Astrocyte (in vitro differentiated cells and primary cell): ENCODE results near the gene SLC9A9. TPM values are rescaled to one million over a fixed set of nuclear protein-coding genes. Genes with fewer than 3 reads are reported as not detected.

Source experiments
- DNase-seq: peaks from one replicate; pipeline ENCODE4 v3.0.0-alpha.2; 2010; ENCODE audit warnings: low read depth
- FAIRE-seq: peaks from 2 replicates; lab custom pipeline; 2011; peaks lifted over from hg19 to GRCh38; lab: Jason Lieb, UNC
- H2AFZ ChIP-seq: 2 replicates; pipeline ENCODE4 v1.6.0; 2012; ENCODE audit warnings: low read depth, low read length, inconsistent platforms
- H3K27ac ChIP-seq: 2 replicates; pipeline ENCODE4 v1.5.1; 2011; ENCODE audit warnings: low read depth, low read length, inconsistent platforms
- H3K27me3 ChIP-seq: 2 replicates; pipeline ENCODE4 v1.6.0; 2011; ENCODE audit warnings: low read length, inconsistent platforms; ENCODE audit not compliant: insufficient read depth
- H3K36me3 ChIP-seq: 2 replicates; pipeline ENCODE4 v1.5.1; 2011; ENCODE audit warnings: low read length, inconsistent platforms; ENCODE audit not compliant: insufficient read depth
- H3K4me1 ChIP-seq: 2 replicates; pipeline ENCODE4 v1.5.1; 2011; ENCODE audit warnings: low read length, inconsistent platforms; ENCODE audit not compliant: insufficient read depth
- H3K4me2 ChIP-seq: 2 replicates; pipeline ENCODE4 v1.6.0; 2012; ENCODE audit warnings: low read length, inconsistent platforms
- H3K4me3 ChIP-seq: 2 replicates; pipeline ENCODE4 v1.5.1; 2011; ENCODE audit warnings: low read depth, mild to moderate bottlenecking, low read length, inconsistent platforms; ENCODE audit not compliant: insufficient read depth
- H3K79me2 ChIP-seq: 2 replicates; pipeline ENCODE4 v1.6.0; 2012; ENCODE audit warnings: mild to moderate bottlenecking, low read length, inconsistent platforms; ENCODE audit not compliant: insufficient read depth
- H3K9ac ChIP-seq: 2 replicates; pipeline ENCODE4 v1.6.0; 2012; ENCODE audit warnings: mild to moderate bottlenecking, low read length, inconsistent platforms
- H3K9me3 ChIP-seq: 2 replicates; pipeline ENCODE4 v1.5.1; 2012; ENCODE audit warnings: low read depth, mild to moderate bottlenecking, low read length, inconsistent platforms; ENCODE audit not compliant: insufficient read depth
- H4K20me1 ChIP-seq: 2 replicates; pipeline ENCODE4 v1.6.0; 2012; ENCODE audit warnings: low read length, inconsistent platforms; ENCODE audit not compliant: insufficient read depth
- H3K27ac Mint-ChIP-seq: one replicate; pipeline ENCODE4 v1.8.0; 2021; ENCODE audit warnings: mild to moderate bottlenecking, mixed read lengths; ENCODE audit not compliant: unreplicated experiment
- H3K27me3 Mint-ChIP-seq: one replicate; pipeline ENCODE4 v1.8.0; 2021; ENCODE audit warnings: low read depth, mixed read lengths; ENCODE audit not compliant: unreplicated experiment
- H3K36me3 Mint-ChIP-seq: one replicate; pipeline ENCODE4 v1.8.0; 2021; ENCODE audit warnings: low read depth, mixed read lengths; ENCODE audit not compliant: unreplicated experiment
- H3K4me1 Mint-ChIP-seq: one replicate; pipeline ENCODE4 v1.8.0; 2021; ENCODE audit warnings: low read depth, mixed read lengths; ENCODE audit not compliant: unreplicated experiment
- H3K4me3 Mint-ChIP-seq: one replicate; pipeline ENCODE4 v1.8.0; 2021; ENCODE audit warnings: mild to moderate bottlenecking, moderate library complexity, mixed read lengths; ENCODE audit not compliant: unreplicated experiment
- H3K9me3 Mint-ChIP-seq: one replicate; pipeline ENCODE4 v1.8.0; 2021; ENCODE audit warnings: mild to moderate bottlenecking, mixed read lengths; ENCODE audit not compliant: unreplicated experiment
- EZH2 ChIP-seq: IDR thresholded peaks from 2 replicates; pipeline ENCODE4 v1.6.1; 2012; ENCODE audit warnings: mild to moderate bottlenecking, low read length, inconsistent platforms; ENCODE audit not compliant: insufficient read depth
- total RNA-seq: library from RNA; stranded (reverse); gene quantifications from 2 replicates; pipeline ENCODE4 v1.2.1, GENCODE V29; 2021
- TF ChIP-seq, protein P1 (sequence below): IDR thresholded peaks from 2 replicates; pipeline ENCODE4 v1.5.1; 2011; ENCODE audit warnings: low read depth, mild to moderate bottlenecking, inconsistent platforms, low read length, moderate library complexity; ENCODE audit not compliant: insufficient read depth

The SLC9A9 gene
- total RNA-seq, 1 donor from 2014 or later, result 1.5 TPM

DNA sequence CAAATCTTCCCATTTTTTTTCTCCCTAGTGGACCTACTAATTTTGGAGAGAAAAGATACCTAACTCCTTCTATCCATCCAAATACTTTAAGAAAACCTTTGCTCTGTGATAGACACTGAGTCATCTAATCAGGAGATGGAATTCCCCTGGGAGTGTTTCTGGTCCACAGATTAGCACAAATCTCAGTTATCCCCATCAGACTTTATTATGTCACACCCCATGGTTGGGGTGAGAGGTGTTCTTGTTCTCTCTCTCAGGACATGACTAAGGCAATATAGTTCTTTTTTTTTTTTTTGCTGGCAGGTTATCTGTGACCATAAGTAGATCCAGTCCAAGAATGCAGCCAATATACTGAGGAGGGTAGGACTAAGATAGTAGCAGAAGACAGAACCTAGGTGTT lies 15.8 kb downstream of the SLC9A9 start:
- H3K9me3 Mint-ChIP-seq, result peaks cover 2% of the 10 kb centered on the region
- FAIRE-seq, result no peak
- H3K4me3 Mint-ChIP-seq, result no peak overlapping the region
- no peak overlapping the region for H3K4me2 ChIP-seq
- H3K36me3 ChIP-seq, result no peaks in the 10 kb centered on the region
- no peaks in the 10 kb centered on the region for H3K79me2 ChIP-seq
- peak; percentile 31 for DNase-seq
- no peak overlapping the region for H3K9ac ChIP-seq
- H4K20me1 ChIP-seq, result no peaks in the 10 kb centered on the region
- no peak overlapping the region for H3K27ac ChIP-seq
- H3K27me3 Mint-ChIP-seq, result no peaks in the 10 kb centered on the region
- peaks cover 6% of the 10 kb centered on the region for H3K4me1 ChIP-seq
- peaks cover 10% of the 10 kb centered on the region for H3K4me1 Mint-ChIP-seq
- TF ChIP-seq, protein P1, sequence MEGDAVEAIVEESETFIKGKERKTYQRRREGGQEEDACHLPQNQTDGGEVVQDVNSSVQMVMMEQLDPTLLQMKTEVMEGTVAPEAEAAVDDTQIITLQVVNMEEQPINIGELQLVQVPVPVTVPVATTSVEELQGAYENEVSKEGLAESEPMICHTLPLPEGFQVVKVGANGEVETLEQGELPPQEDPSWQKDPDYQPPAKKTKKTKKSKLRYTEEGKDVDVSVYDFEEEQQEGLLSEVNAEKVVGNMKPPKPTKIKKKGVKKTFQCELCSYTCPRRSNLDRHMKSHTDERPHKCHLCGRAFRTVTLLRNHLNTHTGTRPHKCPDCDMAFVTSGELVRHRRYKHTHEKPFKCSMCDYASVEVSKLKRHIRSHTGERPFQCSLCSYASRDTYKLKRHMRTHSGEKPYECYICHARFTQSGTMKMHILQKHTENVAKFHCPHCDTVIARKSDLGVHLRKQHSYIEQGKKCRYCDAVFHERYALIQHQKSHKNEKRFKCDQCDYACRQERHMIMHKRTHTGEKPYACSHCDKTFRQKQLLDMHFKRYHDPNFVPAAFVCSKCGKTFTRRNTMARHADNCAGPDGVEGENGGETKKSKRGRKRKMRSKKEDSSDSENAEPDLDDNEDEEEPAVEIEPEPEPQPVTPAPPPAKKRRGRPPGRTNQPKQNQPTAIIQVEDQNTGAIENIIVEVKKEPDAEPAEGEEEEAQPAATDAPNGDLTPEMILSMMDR, result no peak
- no peak for TF ChIP-seq EZH2
- H3K4me3 ChIP-seq, result no peak overlapping the region
- H3K27me3 ChIP-seq, result no peaks in the 10 kb centered on the region
- H2AFZ ChIP-seq, result no peak overlapping the region
- no peaks in the 10 kb centered on the region for H3K9me3 ChIP-seq
- H3K36me3 Mint-ChIP-seq, result no peaks in the 10 kb centered on the region
- no peak overlapping the region for H3K27ac Mint-ChIP-seq

DNA sequence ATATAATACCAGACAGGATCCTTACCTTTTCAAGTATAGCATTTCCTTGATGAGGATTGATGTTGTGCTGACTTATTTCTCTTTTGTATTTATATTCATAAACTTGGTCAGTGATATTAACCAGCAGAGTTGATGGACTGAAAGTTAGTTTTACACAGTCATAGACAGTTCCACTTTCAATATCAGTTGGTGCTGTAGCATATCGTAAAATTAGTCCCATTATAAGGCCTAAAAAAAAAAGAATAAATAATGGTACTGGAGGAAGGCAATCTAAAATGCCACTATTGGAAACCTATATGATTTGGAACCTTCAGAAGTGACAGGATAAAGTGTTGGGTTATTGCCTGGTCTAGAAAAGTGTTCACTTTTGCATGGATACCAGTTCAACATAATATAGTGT lies 16.3 kb downstream of the SLC9A9 start:
- FAIRE-seq (no peak), DNase-seq (no peak)
- Mint-ChIP-seq H3K4me1 (peaks cover 10% of the 10 kb centered on the region), H3K27ac (no peak overlapping the region), H3K27me3 (no peaks in the 10 kb centered on the region), H3K9me3 (peaks cover 2% of the 10 kb centered on the region), H3K4me3 (no peak overlapping the region), H3K36me3 (no peaks in the 10 kb centered on the region)
- Histone ChIP-seq H3K36me3 (no peaks in the 10 kb centered on the region), H3K27ac (no peak overlapping the region), H3K27me3 (no peaks in the 10 kb centered on the region), H3K4me1 (peaks cover 6% of the 10 kb centered on the region), H3K9me3 (no peaks in the 10 kb centered on the region), H3K9ac (no peak overlapping the region), H2AFZ (no peak overlapping the region), H3K4me3 (no peak overlapping the region), H4K20me1 (no peaks in the 10 kb centered on the region), H3K4me2 (no peak overlapping the region), H3K79me2 (no peaks in the 10 kb centered on the region)
- no peak for TF ChIP-seq EZH2
- TF ChIP-seq, protein P1, result no peak

DNA sequence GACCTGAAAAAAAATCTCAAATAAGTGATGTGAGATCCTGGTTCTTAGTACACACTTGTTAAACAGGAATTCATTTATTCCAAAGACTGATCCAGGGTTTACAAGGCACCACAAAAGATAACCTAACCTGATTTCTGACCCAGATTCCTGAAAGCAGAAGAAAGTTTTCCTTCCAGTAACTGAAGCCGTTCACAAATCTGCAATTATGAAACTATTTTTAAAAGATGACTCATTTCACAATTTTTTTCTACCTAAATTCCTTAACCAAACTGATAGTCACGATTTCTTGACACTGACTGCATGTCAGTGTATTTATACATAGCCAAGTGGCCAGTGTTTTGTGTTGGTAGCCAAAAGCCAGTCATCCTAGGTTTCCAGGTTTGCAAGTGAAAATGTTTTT lies 17.1 kb downstream of the SLC9A9 start:
- H3K4me3 Mint-ChIP-seq, result no peak overlapping the region

More for the DNA sequence above, 17.1 kb downstream of the SLC9A9 start:
- H3K4me2 ChIP-seq, result peak overlapping the region; percentile 55
- H2AFZ ChIP-seq, result no peak overlapping the region
- no peaks in the 10 kb centered on the region for H3K9me3 Mint-ChIP-seq
- H3K27ac ChIP-seq, result peak overlapping the region; percentile 18
- no peaks in the 10 kb centered on the region for H3K36me3 ChIP-seq
- no peaks in the 10 kb centered on the region for H3K36me3 Mint-ChIP-seq
- FAIRE-seq (no peak), DNase-seq (peak; percentile 65)
- H3K79me2 ChIP-seq, result no peaks in the 10 kb centered on the region
- TF ChIP-seq, protein P1, result no peak
- TF ChIP-seq EZH2, result no peak
- no peaks in the 10 kb centered on the region for H4K20me1 ChIP-seq
- peaks cover 6% of the 10 kb centered on the region for H3K4me1 ChIP-seq
- H3K27me3 ChIP-seq, result no peaks in the 10 kb centered on the region
- H3K27me3 Mint-ChIP-seq, result no peaks in the 10 kb centered on the region
- peak overlapping the region; percentile 16 for H3K27ac Mint-ChIP-seq
- H3K9ac ChIP-seq, result no peak overlapping the region
- H3K4me3 ChIP-seq, result no peak overlapping the region
- peaks cover 10% of the 10 kb centered on the region for H3K4me1 Mint-ChIP-seq
- H3K9me3 ChIP-seq, result no peaks in the 10 kb centered on the region
